SU-DHL-6 (cell line): ENCODE results near the gene MAPK14.

ENCODE experiments used
- CTCF ChIP-seq: fragments of 200-600 bp; sonication (generic); IDR thresholded peaks from one replicate; pipeline ENCODE4 v1.5.1; 2017; ENCODE audit warnings: antibody characterized with exemption, mild to moderate bottlenecking, low read length, moderate library complexity; ENCODE audit not compliant: insufficient read depth, poor library complexity, severe bottlenecking
- EZH2phosphoT487 ChIP-seq: fragments of 200-600 bp; sonication (generic), shearing (Covaris generic); conservative IDR thresholded peaks from 2 replicates; pipeline ENCODE4 v1.6.1; 2018; ENCODE audit warnings: mild to moderate bottlenecking, antibody characterized with exemption, low read length, moderate library complexity, mixed read lengths

DNA sequence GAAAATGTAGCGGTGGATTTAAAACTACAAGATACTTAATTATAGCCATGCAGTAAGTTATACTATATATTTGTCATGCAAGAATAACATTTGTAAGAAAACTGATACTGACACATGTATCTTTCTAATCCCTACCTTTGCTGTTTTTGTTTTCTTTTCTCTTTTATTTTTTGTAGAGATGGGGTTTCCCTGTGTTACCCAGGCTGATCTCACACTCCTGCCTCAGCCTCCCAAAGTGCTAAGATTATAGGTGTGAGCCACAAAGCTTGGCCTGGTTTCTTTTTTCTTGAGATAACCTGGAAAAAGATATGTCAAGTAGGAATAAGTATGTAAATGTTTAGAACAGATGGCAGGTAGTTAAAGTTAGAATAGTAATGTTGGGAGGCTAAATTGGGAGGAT, 44.1 kb downstream of the MAPK14 start:
- TF ChIP-seq CTCF: no peak
- TF ChIP-seq EZH2phosphoT487: no peak
